Measurements from ENCODE around the gene CAMSAP3. TPM values are rescaled to one million over a fixed set of nuclear protein-coding genes. Genes with fewer than 3 reads are reported as not detected.

CAMSAP3 gene
- polyA plus RNA-seq (2011; rRNA removed) (not detected in 2 replicates), polyA minus RNA-seq (2011; rRNA and poly(A)+ RNA removed) (not detected in 2 replicates)

GRCh38 chr19:7595466-7596133 lies at the start of gene CAMSAP3:
Gene CAMSAP3, plus strand, starts transcription at chr19:7595863. Its CDS starts 140 bp downstream, at chr19:7596003.
- ChIA-PET POLR2A (no interaction called here), CTCF (no interaction called here)
- H3K27me3 ChIP-seq (ENCODE audit: control insufficient read depth, insufficient read depth, low read length): peaks cover 39% of the 10 kb centered on the region
- H3K4me3 ChIP-seq (ENCODE audit: low read depth, low read length): no peak within 1 kb of the TSS
- H3K9me3 ChIP-seq (ENCODE audit: control insufficient read depth, insufficient read depth, low read length): no peaks in the 10 kb centered on the region
- no peak for DNase-seq (ENCODE audit: low read depth, low spot score)
- H3K27ac ChIP-seq (ENCODE audit: low read depth, low read length): no peak within 1 kb of the TSS
- no peak for TF ChIP-seq CTCF (IDR thresholded peaks at IDR 0.05; ENCODE audit: low read depth, low read length)

GRCh38 chr19:7545904-7546303 lies 49.8 kb upstream of the CAMSAP3 start:
- POLR2A ChIA-PET: no interaction called here
- no peak overlapping the region for H3K27ac ChIP-seq (ENCODE audit: low read depth, low read length)
- CTCF ChIA-PET: no interaction called here
- no peak for DNase-seq (ENCODE audit: low read depth, low spot score)
- no peaks in the 10 kb centered on the region for H3K27me3 ChIP-seq (ENCODE audit: control insufficient read depth, insufficient read depth, low read length)
- no peak for TF ChIP-seq CTCF (IDR thresholded peaks at IDR 0.05; ENCODE audit: low read depth, low read length)
- no peak overlapping the region for H3K4me3 ChIP-seq (ENCODE audit: low read depth, low read length)
- peaks cover 20% of the 10 kb centered on the region; the same call in 1 of the 2 replicates for H3K9me3 ChIP-seq (ENCODE audit: control insufficient read depth, insufficient read depth, low read length)

- no peak for DNase-seq (ENCODE audit: low read depth, low spot score)
- TF ChIP-seq CTCF (IDR thresholded peaks at IDR 0.05; ENCODE audit: low read depth, low read length): no peak
- ChIA-PET CTCF (interaction anchor here (0.6 to 1.7 kb wide), 2 partner anchors 20 to 21 kb away, joined by 3 to 9 read pairs; no protein-coding TSS in a partner anchor), POLR2A (interaction anchor here (0.7 kb wide), 1 partner anchor 442 kb away, joined by 4 read pairs; no protein-coding TSS in a partner anchor)
- H3K4me3 ChIP-seq (ENCODE audit: low read depth, low read length): no peak overlapping the region
- H3K9me3 ChIP-seq (ENCODE audit: control insufficient read depth, insufficient read depth, low read length): peaks cover 13% of the 10 kb centered on the region; the same call in 1 of the 2 replicates
- no peaks in the 10 kb centered on the region for H3K27me3 ChIP-seq (ENCODE audit: control insufficient read depth, insufficient read depth, low read length)
- no peak overlapping the region for H3K27ac ChIP-seq (ENCODE audit: low read depth, low read length)
Observed at GRCh38 chr19:7547159-7547558, 48.5 kb upstream of the CAMSAP3 start.

- ChIA-PET CTCF (interaction anchor here (1.8 kb wide), 1 partner anchor 19 kb away, joined by 6 read pairs; no protein-coding TSS in a partner anchor), POLR2A (interaction anchor here (0.7 kb wide), 1 partner anchor 15 kb away, joined by 3 read pairs; no protein-coding TSS in a partner anchor)
- Histone ChIP-seq H3K27me3 (ENCODE audit: control insufficient read depth, insufficient read depth, low read length) (no peaks in the 10 kb centered on the region), H3K27ac (ENCODE audit: low read depth, low read length) (no peak overlapping the region), H3K9me3 (ENCODE audit: control insufficient read depth, insufficient read depth, low read length) (peaks cover 17% of the 10 kb centered on the region; the same call in 1 of the 2 replicates), H3K4me3 (ENCODE audit: low read depth, low read length) (no peak overlapping the region)
- no peak for DNase-seq (ENCODE audit: low read depth, low spot score)
- TF ChIP-seq CTCF (IDR thresholded peaks at IDR 0.05; ENCODE audit: low read depth, low read length): no peak
Observed at GRCh38 chr19:7549429-7550148, 46.1 kb upstream of the CAMSAP3 start.
